ENCODE results near the gene NELFCD. TPM values are rescaled to one million over a fixed set of nuclear protein-coding genes. Genes with fewer than 3 reads are reported as not detected.

NELFCD gene
- total and polyA plus RNA-seq, 8 donors = 48.3 to 130 (median 114) TPM

DNA sequence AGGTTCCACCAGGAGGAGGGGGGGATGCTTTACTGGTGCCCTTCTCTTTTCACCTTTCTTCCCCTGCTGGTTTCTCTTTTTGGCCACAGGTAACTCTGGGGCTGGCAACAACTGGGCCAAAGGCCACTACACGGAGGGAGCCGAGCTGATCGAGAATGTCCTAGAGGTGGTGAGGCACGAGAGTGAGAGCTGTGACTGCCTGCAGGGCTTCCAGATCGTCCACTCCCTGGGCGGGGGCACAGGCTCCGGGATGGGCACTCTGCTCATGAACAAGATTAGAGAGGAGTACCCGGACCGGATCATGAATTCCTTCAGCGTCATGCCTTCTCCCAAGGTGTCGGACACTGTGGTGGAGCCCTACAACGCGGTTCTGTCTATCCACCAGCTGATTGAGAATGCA, 42.6 kb downstream of the NELFCD start:
- ATAC-seq = no peak
- no peaks in the 10 kb centered on the region for H3K9me3 ChIP-seq

DNA sequence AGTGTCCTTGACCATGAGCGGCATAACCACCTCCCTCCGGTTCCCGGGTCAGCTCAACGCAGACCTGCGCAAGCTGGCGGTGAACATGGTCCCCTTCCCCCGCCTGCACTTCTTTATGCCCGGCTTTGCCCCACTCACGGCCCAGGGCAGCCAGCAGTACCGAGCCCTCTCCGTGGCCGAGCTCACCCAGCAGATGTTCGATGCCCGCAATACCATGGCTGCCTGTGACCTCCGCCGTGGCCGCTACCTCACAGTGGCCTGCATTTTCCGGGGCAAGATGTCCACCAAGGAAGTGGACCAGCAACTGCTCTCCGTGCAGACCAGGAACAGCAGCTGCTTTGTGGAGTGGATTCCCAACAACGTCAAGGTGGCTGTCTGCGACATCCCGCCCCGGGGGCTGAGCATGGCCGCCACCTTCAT, 43.1 kb downstream of the NELFCD start:
- peaks cover 0 to 70% of the 10 kb centered on the region in 2 donors for H3K36me3 ChIP-seq
- intact Hi-C loops (cut with DNase I) = no loop called here
- ATAC-seq (no peak), DNase-seq (no peak)
- TF ChIP-seq, protein P1, sequence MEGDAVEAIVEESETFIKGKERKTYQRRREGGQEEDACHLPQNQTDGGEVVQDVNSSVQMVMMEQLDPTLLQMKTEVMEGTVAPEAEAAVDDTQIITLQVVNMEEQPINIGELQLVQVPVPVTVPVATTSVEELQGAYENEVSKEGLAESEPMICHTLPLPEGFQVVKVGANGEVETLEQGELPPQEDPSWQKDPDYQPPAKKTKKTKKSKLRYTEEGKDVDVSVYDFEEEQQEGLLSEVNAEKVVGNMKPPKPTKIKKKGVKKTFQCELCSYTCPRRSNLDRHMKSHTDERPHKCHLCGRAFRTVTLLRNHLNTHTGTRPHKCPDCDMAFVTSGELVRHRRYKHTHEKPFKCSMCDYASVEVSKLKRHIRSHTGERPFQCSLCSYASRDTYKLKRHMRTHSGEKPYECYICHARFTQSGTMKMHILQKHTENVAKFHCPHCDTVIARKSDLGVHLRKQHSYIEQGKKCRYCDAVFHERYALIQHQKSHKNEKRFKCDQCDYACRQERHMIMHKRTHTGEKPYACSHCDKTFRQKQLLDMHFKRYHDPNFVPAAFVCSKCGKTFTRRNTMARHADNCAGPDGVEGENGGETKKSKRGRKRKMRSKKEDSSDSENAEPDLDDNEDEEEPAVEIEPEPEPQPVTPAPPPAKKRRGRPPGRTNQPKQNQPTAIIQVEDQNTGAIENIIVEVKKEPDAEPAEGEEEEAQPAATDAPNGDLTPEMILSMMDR (IDR thresholded peaks at IDR 0.05) = no peak
- peaks cover 10 to 34% of the 10 kb centered on the region in 2 donors for H3K4me1 ChIP-seq
- H3K4me3 ChIP-seq = no peak overlapping the region
- H3K9me3 ChIP-seq = no peaks in the 10 kb centered on the region
- no peak overlapping the region for H3K27ac ChIP-seq
- H3K27me3 ChIP-seq = no peaks in the 10 kb centered on the region

More for the DNA sequence above, 42.6 kb downstream of the NELFCD start:
- peaks cover 5 to 29% of the 10 kb centered on the region in 2 donors for H3K4me1 ChIP-seq
- no peaks in the 10 kb centered on the region for H3K27me3 ChIP-seq
- DNase-seq = no peak
- H3K4me3 ChIP-seq = no peak overlapping the region
- intact Hi-C loops (cut with DNase I) = no loop called here
- TF ChIP-seq, protein P1 (IDR thresholded peaks at IDR 0.05) = no peak
- H3K27ac ChIP-seq = no peak overlapping the region
- H3K36me3 ChIP-seq = peaks cover 0 to 65% of the 10 kb centered on the region in 2 donors

DNA sequence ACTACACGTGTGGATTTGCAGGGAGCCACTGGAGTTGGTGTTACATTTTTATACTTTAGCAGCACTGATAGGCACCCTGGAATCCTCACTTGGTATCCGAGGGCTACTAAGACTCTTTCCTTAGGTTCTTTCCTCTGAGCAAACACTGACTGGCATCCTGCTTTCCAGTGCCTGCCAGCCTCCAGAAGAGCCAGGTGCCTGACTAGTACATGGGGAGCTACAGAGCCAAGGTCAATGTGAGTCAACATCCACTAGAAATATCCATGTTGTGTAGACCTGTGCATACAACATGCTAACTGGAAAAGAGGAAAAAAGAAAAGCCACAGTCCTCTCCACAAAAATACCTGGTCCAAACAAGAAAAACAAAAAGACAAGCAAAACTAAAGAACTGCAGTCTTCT, 44.0 kb downstream of the NELFCD start:
- H3K36me3 ChIP-seq = peaks cover 0 to 78% of the 10 kb centered on the region in 2 donors

DNA sequence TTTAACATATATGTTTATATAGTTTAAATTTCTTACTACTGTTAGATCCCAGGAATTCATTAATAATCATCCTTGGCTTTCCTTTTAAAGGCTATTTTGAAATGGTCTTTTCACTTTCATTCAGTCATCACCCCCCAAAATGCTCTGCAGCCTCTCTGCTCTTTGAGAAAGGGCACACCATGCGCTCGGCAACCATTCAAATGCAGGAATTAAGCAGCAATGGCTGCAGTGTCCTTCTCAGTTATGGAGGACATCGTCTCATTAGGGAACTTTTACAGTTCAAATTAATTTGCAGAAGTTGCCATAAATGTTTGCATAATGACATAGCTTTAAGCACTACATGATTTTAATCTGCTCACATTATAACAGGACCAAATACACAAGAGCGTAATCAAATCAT, 44.5 kb downstream of the NELFCD start:
- intact Hi-C loops (cut with DNase I) = no loop called here
- Histone ChIP-seq H3K4me3 (no peak overlapping the region), H3K27me3 (no peaks in the 10 kb centered on the region), H3K36me3 (peaks cover 0 to 81% of the 10 kb centered on the region in 2 donors), H3K4me1 (peaks cover 17 to 48% of the 10 kb centered on the region in 2 donors), H3K9me3 (no peaks in the 10 kb centered on the region), H3K27ac (no peak overlapping the region)
- TF ChIP-seq, protein P1 (IDR thresholded peaks at IDR 0.05) = no peak
- DNase-seq = no peak
- no peak for ATAC-seq

More for the DNA sequence above, 44.0 kb downstream of the NELFCD start:
- no peaks in the 10 kb centered on the region for H3K9me3 ChIP-seq
- DNase-seq (no peak), ATAC-seq (no peak)
- H3K27ac ChIP-seq = no peak overlapping the region
- peaks cover 16 to 44% of the 10 kb centered on the region in 2 donors for H3K4me1 ChIP-seq
- intact Hi-C loops (cut with DNase I) = no loop called here
- no peaks in the 10 kb centered on the region for H3K27me3 ChIP-seq
- H3K4me3 ChIP-seq = no peak overlapping the region
- TF ChIP-seq, protein P1 (IDR thresholded peaks at IDR 0.05) = no peak

DNA sequence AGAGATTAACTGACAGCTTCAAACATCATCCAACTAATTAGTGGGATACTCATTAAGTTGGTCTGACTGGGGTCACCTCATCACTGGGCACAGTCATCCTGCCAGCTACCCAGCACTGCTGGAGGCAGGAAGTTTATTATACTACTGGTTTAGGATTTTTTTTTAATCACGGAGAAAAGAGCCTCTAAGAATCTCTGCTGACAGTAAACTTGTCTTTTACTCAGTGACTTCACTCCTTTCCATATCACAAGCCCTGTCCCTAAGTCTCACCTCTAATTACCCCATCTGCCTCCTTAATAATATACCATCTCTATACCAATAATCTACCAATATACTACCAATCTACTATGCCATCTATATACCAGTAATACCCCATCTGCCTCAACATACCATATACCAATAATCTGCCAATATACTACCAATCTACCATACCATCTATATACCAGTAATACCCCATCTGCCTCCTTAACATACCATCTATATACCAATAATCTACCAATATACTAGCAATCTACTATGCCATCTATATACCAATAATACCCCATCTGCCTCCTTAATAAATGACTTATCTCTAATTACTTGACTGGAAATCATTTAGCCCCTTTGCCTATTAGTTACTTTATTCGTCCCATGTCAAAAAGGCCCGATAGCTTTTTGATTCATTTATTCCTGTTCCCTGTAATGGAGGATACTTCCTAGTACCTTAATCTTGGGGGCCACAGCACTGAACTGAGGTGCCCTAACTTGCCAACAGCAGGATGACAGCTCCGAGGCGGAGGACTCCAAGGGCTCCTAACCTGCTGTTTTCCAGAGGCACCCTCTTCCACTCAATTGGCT, 46.1 kb downstream of the NELFCD start:
- H3K4me3 ChIP-seq = no peak overlapping the region
- no peak for DNase-seq
- no peaks in the 10 kb centered on the region for H3K27me3 ChIP-seq
- intact Hi-C loops (cut with DNase I) = no loop called here
- peaks cover 29 to 61% of the 10 kb centered on the region in 2 donors for H3K4me1 ChIP-seq
- TF ChIP-seq, protein P1 (IDR thresholded peaks at IDR 0.05) = no peak
- no peak for ATAC-seq
- H3K27ac ChIP-seq = no peak overlapping the region
- no peaks in the 10 kb centered on the region for H3K9me3 ChIP-seq
- H3K36me3 ChIP-seq = peaks cover 0 to 80% of the 10 kb centered on the region in 2 donors
